Gastroesophageal sphincter (tissue), 4 donors: ENCODE results near the gene MON1B. TPM values are rescaled to one million over a fixed set of nuclear protein-coding genes. Genes with fewer than 3 reads are reported as not detected.
A peak's percentile ranks its signal among the peaks of the same experiment; 100 is the strongest.

Experiments used
- ATAC-seq: fragments of 150-250 bp; one replicate; pipeline ENCODE4 v1.9.1; 2016; ENCODE audit warnings: mild to moderate bottlenecking, moderate library complexity
- H3K27ac ChIP-seq, 4 donors: fragments of 200-600 bp; sonication (generic) in 3 of 4; 1 replicate in 3 of 4; 2 replicates in 1 of 4; pipeline ENCODE4 v1.5.1; 2016 to 2019
- H3K27me3 ChIP-seq: fragments of 200-600 bp; sonication (generic); one replicate; pipeline ENCODE4 v1.5.1; 2019
- H3K36me3 ChIP-seq, 2 donors: fragments of 200-600 bp; sonication (generic); one replicate each; pipeline ENCODE4 v1.5.1; 2019; ENCODE audit warnings: control low read depth in 1 of 2
- H3K4me1 ChIP-seq, 3 donors: fragments of 200-600 bp; sonication (generic); 1 replicate in 2 of 3; 2 replicates in 1 of 3; pipeline ENCODE4 v1.5.1; 2016 to 2019; ENCODE audit warnings: control low read depth in 2 of 3
- H3K4me3 ChIP-seq, 2 donors: fragments of 200-600 bp; sonication (generic); one replicate each; pipeline ENCODE4 v1.5.1; 2019; ENCODE audit warnings: mild to moderate bottlenecking in 1 of 2, moderate library complexity in 1 of 2
- H3K9me3 ChIP-seq, 3 donors: fragments of 200-600 bp; sonication (generic); one replicate each; pipeline ENCODE4 v1.5.1; 2017 to 2019; ENCODE audit warnings: control low read depth in 2 of 3
- CTCF ChIP-seq, 4 experiments: fragments of 200-600 bp in 2 of 4; fragments of 450-650 bp in 2 of 4; sonication (generic) in 1 of 4; IDR thresholded peaks; one replicate each; pipeline ENCODE4 v1.5.1; 2017 to 2019; ENCODE audit warnings: antibody characterized with exemption in 4 of 4, mild to moderate bottlenecking in 2 of 4, moderate library complexity in 2 of 4
- EP300 ChIP-seq: sonication (generic); formaldehyde crosslinking; IDR thresholded peaks from one replicate; pipeline ENCODE4 v1.6.1; 2017; ENCODE audit warnings: antibody characterized with exemption, mild to moderate bottlenecking
- POLR2A ChIP-seq, 2 donors: fragments of 450-650 bp; IDR thresholded peaks; one replicate each; pipeline ENCODE4 v1.6.1; 2017; ENCODE audit warnings: antibody characterized with exemption in 2 of 2, mild to moderate bottlenecking in 2 of 2, moderate library complexity in 1 of 2
- POLR2AphosphoS5 ChIP-seq: sonication (generic); formaldehyde crosslinking; IDR thresholded peaks from one replicate; pipeline ENCODE4 v1.6.1; 2017; ENCODE audit warnings: antibody characterized with exemption
- WGBS, 2 donors: methylation state at CpG; one replicate each; pipeline ENCODE4 v1.1.5; 2018; ENCODE audit warnings: low coverage in 1 of 2; 5-methylcytosine and 5-hydroxymethylcytosine counted together
- total RNA-seq, 4 donors: library from RNA; depleted of rRNA; stranded (reverse); fragments of >200 nt; gene quantifications; one replicate each; pipeline ENCODE4 v1.1.0, GENCODE V29; 2016

Gene MON1B
- total RNA-seq, 4 donors from 2014 or later = 19.1 to 26.1 (median 23.3) TPM

DNA sequence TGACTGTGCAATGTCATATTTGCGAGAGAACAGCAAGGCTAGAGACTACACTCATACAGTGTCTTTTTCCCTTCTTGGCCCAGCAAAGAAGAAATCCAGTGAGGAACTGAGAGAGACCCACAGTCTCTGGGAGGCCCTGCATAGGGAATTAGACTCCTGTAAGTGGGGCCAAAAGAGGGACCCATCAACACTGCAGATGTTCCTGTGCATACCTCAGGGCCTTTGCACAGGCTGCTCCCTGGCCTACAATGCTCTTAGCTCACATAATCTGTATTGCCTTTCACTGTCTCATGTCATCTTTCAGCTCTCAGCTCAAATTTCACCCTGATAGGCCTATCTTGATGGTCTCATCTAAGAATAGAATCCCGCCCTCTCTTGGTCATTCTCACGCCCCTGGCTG is 17.4 kb downstream of the MON1B start:
- WGBS, 2 donors = 67 to 83% methylated on average over 3 of the region's 3 CpGs

DNA sequence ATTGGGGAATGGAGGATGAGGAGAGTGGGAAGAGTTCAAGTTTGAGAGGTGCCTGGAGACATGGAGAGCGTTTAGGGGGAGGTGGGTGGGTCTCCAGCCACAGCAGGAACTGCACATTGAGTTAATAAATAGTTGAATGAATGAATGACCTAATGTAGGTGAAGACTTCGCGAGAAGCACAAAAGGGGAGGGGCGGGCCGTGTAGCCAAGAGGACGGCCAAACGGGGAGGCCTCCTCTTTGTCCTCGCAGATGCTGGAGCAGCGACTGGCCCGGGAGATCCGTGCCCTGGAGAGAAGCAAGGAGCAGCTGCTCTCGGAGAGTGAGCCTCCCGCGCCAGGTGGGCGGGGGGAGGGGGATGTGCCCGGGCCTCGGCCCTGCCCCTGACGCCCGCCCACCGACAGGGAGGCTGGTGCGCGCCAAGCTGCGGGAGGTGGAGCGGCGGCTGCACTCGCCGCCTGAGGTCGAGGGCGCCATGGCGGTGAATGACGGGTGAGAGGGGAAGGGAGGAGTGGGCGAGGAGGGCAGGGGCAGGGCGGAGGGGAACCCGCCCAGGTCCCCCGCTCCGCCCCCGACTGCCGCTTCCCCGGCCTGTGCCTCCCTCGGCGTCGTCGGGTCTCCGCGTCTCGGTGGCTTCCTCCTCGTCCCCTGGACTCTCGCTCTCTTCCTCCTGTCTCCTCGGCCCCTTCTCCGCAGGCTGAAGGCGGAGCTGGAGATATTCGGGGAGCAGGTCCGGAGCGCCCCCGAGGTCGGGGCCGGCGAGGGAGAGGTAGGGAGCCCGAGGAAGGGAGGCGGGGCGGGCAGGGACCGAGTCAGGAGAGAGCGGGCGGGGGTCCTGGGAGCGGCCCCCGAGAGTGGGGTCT is 21.1 kb downstream of the MON1B start:
- TF ChIP-seq EP300 (no peak), POLR2AphosphoS5 (peak; percentile 9), POLR2A (IDR thresholded peaks at IDR 0.05) (no peak)
- peak overlapping the region in 3 of 4 donors; percentile 75 to 78 (median 76) for H3K27ac ChIP-seq
- H3K27me3 ChIP-seq = peaks cover 23% of the 10 kb centered on the region
- H3K9me3 ChIP-seq = no peaks in the 10 kb centered on the region
- H3K4me3 ChIP-seq = peak overlapping the region; percentile 50 to 65
- peak; percentile 52 for ATAC-seq
- H3K36me3 ChIP-seq = no peaks in the 10 kb centered on the region
- 7 to 8% methylated on average over 5 of the region's 66 CpGs for WGBS, 2 donors
- H3K4me1 ChIP-seq = peaks cover 0 to 21% (median 0%) of the 10 kb centered on the region in 3 donors

More for the DNA sequence above, 17.4 kb downstream of the MON1B start:
- Histone ChIP-seq H3K4me3 (no peak overlapping the region), H3K36me3 (no peaks in the 10 kb centered on the region), H3K4me1 (peaks cover 0 to 18% (median 0%) of the 10 kb centered on the region in 3 donors), H3K27ac (no peak overlapping the region), H3K27me3 (peaks cover 20% of the 10 kb centered on the region), H3K9me3 (no peaks in the 10 kb centered on the region)
- no peak for ATAC-seq
- no peak for TF ChIP-seq CTCF (IDR thresholded peaks at IDR 0.05)
- no peak for TF ChIP-seq POLR2AphosphoS5
- TF ChIP-seq EP300 = no peak
- TF ChIP-seq POLR2A (IDR thresholded peaks at IDR 0.05) = no peak

- Histone ChIP-seq H3K27ac (peak overlapping the region in 3 of 4 donors; percentile 75 to 78 (median 76)), H3K36me3 (no peaks in the 10 kb centered on the region), H3K4me3 (peak overlapping the region; percentile 50 to 65), H3K4me1 (peaks cover 0 to 21% (median 0%) of the 10 kb centered on the region in 3 donors), H3K27me3 (peaks cover 27% of the 10 kb centered on the region), H3K9me3 (no peaks in the 10 kb centered on the region)
- WGBS, 2 donors = 1 to 10% methylated on average over 4 to 18 of the region's 62 CpGs
- ATAC-seq = peak; percentile 88
- TF ChIP-seq POLR2A (IDR thresholded peaks at IDR 0.05) = no peak
- no peak for TF ChIP-seq CTCF (IDR thresholded peaks at IDR 0.05)
- TF ChIP-seq EP300 = no peak
- no peak for TF ChIP-seq POLR2AphosphoS5
These were observed 22.0 kb downstream of the MON1B start for GRCh38 chr16:77212741-77213541.

DNA sequence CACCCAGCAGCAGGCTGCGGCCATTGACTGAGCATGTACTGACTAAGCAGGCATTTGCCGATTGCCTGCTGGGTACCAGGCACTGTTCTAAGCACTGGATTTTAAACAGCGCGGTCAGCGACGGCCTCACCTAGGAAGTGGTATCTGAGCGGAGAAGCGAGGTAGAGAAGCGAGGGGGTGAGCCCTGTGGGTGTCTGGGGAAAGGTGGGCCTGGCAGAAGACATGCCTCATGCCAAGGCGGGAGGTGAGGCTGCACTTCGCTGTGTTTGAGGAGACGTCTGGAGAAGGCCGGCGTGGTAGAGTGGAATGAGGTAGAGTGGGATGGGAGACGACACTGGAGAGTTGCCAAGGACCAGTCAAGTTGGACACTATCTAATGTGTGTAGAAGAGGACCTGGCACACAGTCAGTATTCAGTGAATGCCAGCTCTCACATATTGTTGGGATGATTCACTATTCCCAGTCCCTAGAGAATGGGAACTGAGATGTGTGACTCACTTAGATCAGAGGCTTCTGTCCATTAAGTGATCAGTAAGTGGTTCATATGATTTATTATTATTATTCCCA is 22.6 kb downstream of the MON1B start:
- Histone ChIP-seq H3K4me3 (no peak overlapping the region), H3K27ac (no peak overlapping the region), H3K4me1 (peaks cover 0 to 21% (median 0%) of the 10 kb centered on the region in 3 donors), H3K27me3 (peaks cover 27% of the 10 kb centered on the region), H3K36me3 (no peaks in the 10 kb centered on the region), H3K9me3 (no peaks in the 10 kb centered on the region)
- WGBS, 2 donors = 83% methylated on average over 12 of the region's 15 CpGs; no CpG with 5 or more reads in 1 of the 2 donors
- TF ChIP-seq POLR2AphosphoS5 = no peak
- TF ChIP-seq EP300 = no peak
- no peak for TF ChIP-seq POLR2A (IDR thresholded peaks at IDR 0.05)
- TF ChIP-seq CTCF (IDR thresholded peaks at IDR 0.05) = no peak
- no peak for ATAC-seq
